ENCODE data around the gene MGRN1.

Gene MGRN1

GRCh38 chr16:4677390-4677789, 52.8 kb downstream of the MGRN1 start:
- FAIRE-seq, result no peak

- no peak for FAIRE-seq
Observed at GRCh38 chr16:4677994-4678393, 53.4 kb downstream of the MGRN1 start.

GRCh38 chr16:4678596-4678995, 54.0 kb downstream of the MGRN1 start:
- FAIRE-seq, result no peak

GRCh38 chr16:4679156-4679849, 54.7 kb downstream of the MGRN1 start:
- FAIRE-seq, result no peak

GRCh38 chr16:4679850-4680636, 55.4 kb downstream of the MGRN1 start:
- FAIRE-seq, result no peak

GRCh38 chr16:4680673-4681470, 56.2 kb downstream of the MGRN1 start:
- FAIRE-seq, result no peak

GRCh38 chr16:4681471-4682083, 57.0 kb downstream of the MGRN1 start:
- no peak for FAIRE-seq

- no peak for FAIRE-seq
Observed at GRCh38 chr16:4682084-4682591, 57.5 kb downstream of the MGRN1 start.

GRCh38 chr16:4682616-4683254, 58.1 kb downstream of the MGRN1 start:
- no peak for FAIRE-seq

GRCh38 chr16:4683255-4684057, 58.8 kb downstream of the MGRN1 start:
- FAIRE-seq, result no peak

- FAIRE-seq, result no peak
Observed at GRCh38 chr16:4684058-4684715, 59.6 kb downstream of the MGRN1 start.

GRCh38 chr16:4684763-4685162, 60.1 kb downstream of the MGRN1 start:
- no peak for FAIRE-seq

- no peak for FAIRE-seq
Observed at GRCh38 chr16:4685292-4685691, 60.7 kb downstream of the MGRN1 start.

GRCh38 chr16:4685776-4686496, 61.3 kb downstream of the MGRN1 start:
- no peak for FAIRE-seq

- FAIRE-seq, result no peak
Observed at GRCh38 chr16:4686497-4687210, 62.0 kb downstream of the MGRN1 start.

GRCh38 chr16:4687416-4687815, 62.8 kb downstream of the MGRN1 start:
- FAIRE-seq, result no peak

GRCh38 chr16:4687946-4688673, 63.5 kb downstream of the MGRN1 start:
- FAIRE-seq, result no peak

GRCh38 chr16:4688674-4689045, 64.0 kb downstream of the MGRN1 start:
- no peak for FAIRE-seq

All from TTC549 (cell line).